Stimulated activated CD8-positive, alpha-beta memory T cell treated with anti-CD3 and anti-CD28 coated beads, Interleukin-7, amount 100 ng/mL, for 48 hours (primary cell): ENCODE measurements around the gene UMAD1.

ENCODE experiments used
- DNase-seq, 2 donors: peaks; one replicate each; pipeline ENCODE4 v3.0.0-alpha.2; 2020; ENCODE audit warnings: low read depth in 1 of 2; ENCODE audit errors: extremely low read depth in 1 of 2

The UMAD1 gene

GRCh38 chr7:7918736-7919448 lies 278.3 kb downstream of the UMAD1 start:
- no peak for DNase-seq

- no peak for DNase-seq
These were observed 278.9 kb downstream of the UMAD1 start for GRCh38 chr7:7919449-7919945.

- DNase-seq, result no peak
These were observed 279.5 kb downstream of the UMAD1 start for GRCh38 chr7:7920056-7920455.

- DNase-seq, result no peak
These were observed 279.9 kb downstream of the UMAD1 start for GRCh38 chr7:7920481-7920880.

GRCh38 chr7:7921830-7922229 lies 281.3 kb downstream of the UMAD1 start:
- no peak for DNase-seq

- no peak for DNase-seq
These were observed 282.3 kb downstream of the UMAD1 start for GRCh38 chr7:7922684-7923385.

GRCh38 chr7:7923818-7924217 lies 283.3 kb downstream of the UMAD1 start:
- DNase-seq, result no peak

GRCh38 chr7:7924303-7924702 lies 283.8 kb downstream of the UMAD1 start:
- DNase-seq, result no peak
